GM13977 (cell line): ENCODE measurements around the gene NTRK2.

Source experiments
- DNase-seq: peaks from one replicate; pipeline ENCODE4 v3.0.0; 2012; ENCODE audit warnings: low spot score
- in situ Hi-C: fragments of 300-500 bp; cut with MboI; formaldehyde crosslinking; loops from one replicate; pipeline ENCODE4 v1.12.0; 2022; ENCODE audit warnings: low sequenced_read_pairs, low pct_unique_long_range_greater_than_20kb, mixed read lengths, inconsistent platforms; ENCODE audit not compliant: unreplicated experiment
- TF ChIP-seq, protein P1 (sequence below): IDR thresholded peaks from 2 replicates; pipeline ENCODE4 v1.5.1; 2012; ENCODE audit warnings: mild to moderate bottlenecking, control low read depth; ENCODE audit not compliant: insufficient read depth; ENCODE audit errors: extremely low read depth, missing control alignments

NTRK2 gene

DNA sequence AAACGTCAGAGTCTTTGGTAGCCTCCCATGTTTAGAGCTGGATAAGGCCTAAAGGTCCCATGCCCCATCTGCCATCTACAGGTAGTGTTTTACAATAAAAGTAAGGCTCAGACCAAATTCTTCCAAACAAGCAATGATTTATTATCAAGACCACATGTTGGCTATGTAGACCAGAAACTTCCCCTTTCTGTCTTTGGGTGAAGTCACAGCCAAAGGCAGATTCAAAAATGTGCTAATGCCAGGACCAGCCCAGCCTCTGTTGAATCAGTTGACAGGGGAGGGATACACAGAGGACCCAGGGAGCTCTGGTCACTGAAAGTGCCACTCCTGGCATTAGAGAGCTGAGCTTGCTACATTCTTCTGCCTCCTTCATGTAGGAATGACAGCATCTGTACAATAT lies 360.8 kb downstream of the NTRK2 start:
- TF ChIP-seq, protein P1, sequence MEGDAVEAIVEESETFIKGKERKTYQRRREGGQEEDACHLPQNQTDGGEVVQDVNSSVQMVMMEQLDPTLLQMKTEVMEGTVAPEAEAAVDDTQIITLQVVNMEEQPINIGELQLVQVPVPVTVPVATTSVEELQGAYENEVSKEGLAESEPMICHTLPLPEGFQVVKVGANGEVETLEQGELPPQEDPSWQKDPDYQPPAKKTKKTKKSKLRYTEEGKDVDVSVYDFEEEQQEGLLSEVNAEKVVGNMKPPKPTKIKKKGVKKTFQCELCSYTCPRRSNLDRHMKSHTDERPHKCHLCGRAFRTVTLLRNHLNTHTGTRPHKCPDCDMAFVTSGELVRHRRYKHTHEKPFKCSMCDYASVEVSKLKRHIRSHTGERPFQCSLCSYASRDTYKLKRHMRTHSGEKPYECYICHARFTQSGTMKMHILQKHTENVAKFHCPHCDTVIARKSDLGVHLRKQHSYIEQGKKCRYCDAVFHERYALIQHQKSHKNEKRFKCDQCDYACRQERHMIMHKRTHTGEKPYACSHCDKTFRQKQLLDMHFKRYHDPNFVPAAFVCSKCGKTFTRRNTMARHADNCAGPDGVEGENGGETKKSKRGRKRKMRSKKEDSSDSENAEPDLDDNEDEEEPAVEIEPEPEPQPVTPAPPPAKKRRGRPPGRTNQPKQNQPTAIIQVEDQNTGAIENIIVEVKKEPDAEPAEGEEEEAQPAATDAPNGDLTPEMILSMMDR, result no peak
- no peak for DNase-seq
- in situ Hi-C loops, result no loop called here

- DNase-seq, result no peak
- TF ChIP-seq, protein P1, result no peak
- in situ Hi-C loops, result no loop called here
Observed at GRCh38 chr9:85036496-85036895, 367.0 kb downstream of the NTRK2 start.

DNA sequence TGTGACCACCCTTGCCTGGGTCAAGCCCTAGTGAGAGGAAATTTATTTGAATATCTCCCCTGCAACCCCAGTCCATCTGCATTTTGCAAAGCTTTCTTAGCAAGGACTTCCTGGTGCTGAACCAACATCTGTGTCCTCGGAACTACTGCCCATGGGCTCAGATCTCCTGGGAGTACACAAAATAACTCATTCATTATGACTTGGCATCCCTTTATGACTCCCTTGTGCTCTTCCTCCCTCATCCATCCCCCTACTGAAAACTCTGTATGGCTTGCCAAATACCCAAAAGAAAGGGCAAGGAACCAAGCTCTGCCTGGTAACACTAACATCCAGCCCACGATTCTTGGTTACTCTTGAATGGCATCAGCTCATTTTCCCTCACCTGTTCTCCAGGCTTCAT lies 368.5 kb downstream of the NTRK2 start:
- DNase-seq, result no peak
- TF ChIP-seq, protein P1, result no peak
- in situ Hi-C loops, result no loop called here

DNA sequence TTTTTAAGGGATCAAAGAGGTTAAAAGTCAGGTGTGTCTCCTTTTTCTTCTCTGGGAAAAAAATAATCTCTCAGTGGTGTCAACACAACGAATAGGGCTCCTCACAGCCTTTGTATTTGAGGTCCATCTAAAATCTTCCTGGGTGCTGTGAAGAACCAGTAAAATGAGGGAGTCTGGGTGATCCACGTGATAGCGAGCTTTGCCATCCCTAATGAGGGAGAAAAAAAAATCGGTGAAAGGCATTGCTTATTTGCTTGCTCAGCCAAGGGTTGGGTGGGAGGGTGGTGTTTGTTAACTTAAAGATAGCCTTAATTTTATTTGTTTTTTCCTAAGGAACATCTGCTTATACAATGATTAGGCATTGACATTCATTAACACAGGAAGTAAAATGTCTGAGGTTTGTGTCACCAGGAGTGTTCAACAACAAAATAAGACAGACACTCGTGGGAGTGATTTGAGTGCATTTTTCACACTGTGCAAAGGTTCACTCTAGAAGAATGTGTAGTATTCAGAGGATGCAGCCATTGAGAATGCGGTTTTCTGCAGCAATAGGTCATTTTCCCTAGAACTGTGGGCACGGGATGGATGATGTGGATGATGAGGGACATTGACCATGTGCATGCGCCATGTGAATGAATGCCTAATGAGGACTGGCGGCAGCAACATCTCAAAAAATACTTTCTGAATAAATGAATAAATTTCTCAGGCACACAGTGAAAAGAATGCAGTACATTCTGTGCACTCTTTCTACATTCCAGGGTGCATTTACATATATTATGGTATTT lies 369.5 kb downstream of the NTRK2 start:
- no peak for DNase-seq
- TF ChIP-seq, protein P1, result no peak
- in situ Hi-C loops, result no loop called here

GRCh38 chr9:85040146-85040545 lies 370.6 kb downstream of the NTRK2 start:
- in situ Hi-C loops, result no loop called here
- TF ChIP-seq, protein P1, result no peak
- no peak for DNase-seq

- peak; percentile 28 for DNase-seq
- in situ Hi-C loops, result no loop called here
- TF ChIP-seq, protein P1, result peak; percentile 2
Observed at GRCh38 chr9:85040821-85041465, 371.4 kb downstream of the NTRK2 start.
